ENCODE data around the gene MTRF1.

DNA sequence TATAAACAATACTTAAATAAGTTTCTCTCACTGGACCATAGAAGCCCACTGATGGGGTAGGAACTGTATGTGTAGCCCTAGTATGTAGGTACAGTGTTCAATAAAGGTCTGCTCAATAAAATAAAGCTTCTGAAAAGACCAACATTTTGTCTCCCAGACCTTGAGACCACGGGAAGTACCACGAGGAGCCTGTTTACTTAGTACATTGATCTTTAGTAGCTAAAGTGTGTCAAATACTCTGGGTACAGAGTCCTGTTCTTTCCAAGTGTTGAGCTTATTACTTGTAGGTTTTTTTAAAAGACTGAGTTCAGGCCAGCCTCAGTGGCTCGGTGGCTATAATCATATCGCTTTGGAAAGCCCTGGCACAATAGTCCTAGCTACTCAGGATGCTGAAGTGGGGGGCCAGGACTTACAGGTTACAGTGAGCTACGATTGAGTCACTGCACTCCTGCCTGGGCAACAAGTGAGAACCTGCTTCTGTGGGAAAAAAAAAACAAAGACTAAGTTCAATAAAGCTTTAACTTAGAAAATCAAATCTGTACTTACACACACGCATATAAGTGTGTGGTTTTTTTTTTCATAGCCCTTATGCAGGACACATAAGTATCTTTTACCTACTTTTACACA lies 3.4 kb downstream of the MTRF1 start:
- TF ChIP-seq POLR2A (IDR thresholded peaks at IDR 0.05; ENCODE audit: low read depth, low read length) (no peak), CTCF (conservative IDR thresholded peaks at IDR 0.05; ENCODE audit: low read depth, low read length) (no peak), RFX5 (IDR thresholded peaks at IDR 0.05; ENCODE audit: low read depth, low read length) (no peak), ELK1 (IDR thresholded peaks at IDR 0.05; ENCODE audit: borderline replicate concordance, low read depth, low read length) (no peak), USF2 (IDR thresholded peaks at IDR 0.05; ENCODE audit: low read depth, low read length) (no peak), NFE2L2 (IDR thresholded peaks at IDR 0.05; ENCODE audit: low read depth, low read length) (no peak), RAD21 (IDR thresholded peaks at IDR 0.05; ENCODE audit: low read length) (no peak), BHLHE40 (IDR thresholded peaks at IDR 0.05; ENCODE audit: low read depth, low read length) (no peak), SMC3 (IDR thresholded peaks at IDR 0.05; ENCODE audit: low read depth, low read length) (no peak), MAFK (IDR thresholded peaks at IDR 0.05; ENCODE audit: low read depth, low read length) (no peak), CEBPB (IDR thresholded peaks at IDR 0.05; ENCODE audit: low read depth, low read length) (no peak)

All from IMR-90 (cell line).